SK-N-SH treated with all-trans-retinoic acid at 6 μM for 48 hours (cell line): Measurements from ENCODE around the gene RPRD1A.

Experiments
- ATAC-seq: fragments of 200-7000 bp; cut with Tn5 transposase; 3 replicates; pipeline ENCODE4 v1.9.1; 2020; ENCODE audit warnings: mild to moderate bottlenecking, moderate library complexity
- ARNTL ChIP-seq: fragments of 450-650 bp; formaldehyde crosslinking; IDR thresholded peaks from 2 replicates; pipeline ENCODE4 v1.5.0; 2020; ENCODE audit warnings: low read depth, mild to moderate bottlenecking, moderate library complexity, borderline replicate concordance
- CREB5 ChIP-seq: fragments of 250-450 bp; sonication (Bioruptor Pico); IDR thresholded peaks from 2 replicates; pipeline ENCODE4 v1.5.1; 2020; ENCODE audit warnings: low read depth, mild to moderate bottlenecking, moderate library complexity
- CSDC2 ChIP-seq: fragments of 250-450 bp; sonication (Bioruptor Pico); IDR thresholded peaks from 2 replicates; pipeline ENCODE4 v1.5.0; 2020; ENCODE audit warnings: mild to moderate bottlenecking, moderate library complexity
- CSRNP3 ChIP-seq: fragments of 250-450 bp; sonication (Bioruptor Pico); IDR thresholded peaks from 2 replicates; pipeline ENCODE4 v1.5.1; 2021; ENCODE audit warnings: mild to moderate bottlenecking, moderate library complexity
- ESRRG ChIP-seq: fragments of 250-450 bp; sonication (Bioruptor Pico); IDR thresholded peaks from 2 replicates; pipeline ENCODE4 v1.6.1; 2021; ENCODE audit warnings: mild to moderate bottlenecking
- GLIS3 ChIP-seq: fragments of 250-450 bp; sonication (Bioruptor Pico); IDR thresholded peaks from 2 replicates; pipeline ENCODE4 v1.5.0; 2020; ENCODE audit warnings: mild to moderate bottlenecking, moderate library complexity
- ISL1 ChIP-seq: fragments of 250-450 bp; sonication (Bioruptor Pico); IDR thresholded peaks from 2 replicates; pipeline ENCODE4 v2.1.2; 2022; ENCODE audit warnings: mild to moderate bottlenecking, moderate library complexity
- OSR1 ChIP-seq: fragments of 250-450 bp; sonication (Bioruptor Pico); IDR thresholded peaks from 2 replicates; pipeline ENCODE4 v1.8.0; 2022; ENCODE audit warnings: moderate library complexity, mild to moderate bottlenecking, inconsistent platforms
- PATZ1 ChIP-seq: fragments of 250-450 bp; sonication (Bioruptor Pico); IDR thresholded peaks from 2 replicates; pipeline ENCODE4 v1.8.0; 2020; ENCODE audit warnings: mild to moderate bottlenecking, moderate library complexity, borderline replicate concordance
- POU6F1 ChIP-seq: fragments of 250-450 bp; sonication (Bioruptor Pico); IDR thresholded peaks from 2 replicates; pipeline ENCODE4 v1.8.0; 2021; ENCODE audit warnings: low read depth, mild to moderate bottlenecking, moderate library complexity, borderline replicate concordance
- PPARA ChIP-seq: fragments of 250-450 bp; sonication (Bioruptor Pico); IDR thresholded peaks from 2 replicates; pipeline ENCODE4 v1.5.0; 2020; ENCODE audit warnings: mild to moderate bottlenecking, borderline replicate concordance
- RARB ChIP-seq: fragments of 250-450 bp; sonication (Bioruptor Pico); IDR thresholded peaks from 2 replicates; pipeline ENCODE4 v1.8.0; 2021; ENCODE audit warnings: mild to moderate bottlenecking, moderate library complexity
- SNAI2 ChIP-seq: fragments of 250-450 bp; sonication (Bioruptor Pico); IDR thresholded peaks from 2 replicates; pipeline ENCODE4 v1.5.0; 2020; ENCODE audit warnings: mild to moderate bottlenecking, moderate library complexity
- TCF4 ChIP-seq: fragments of 250-450 bp; sonication (Bioruptor Pico); IDR thresholded peaks from 2 replicates; pipeline ENCODE4 v1.8.0; 2021; ENCODE audit warnings: mild to moderate bottlenecking, moderate library complexity, borderline replicate concordance
- TOX ChIP-seq: fragments of 250-450 bp; sonication (Bioruptor Pico); IDR thresholded peaks from 2 replicates; pipeline ENCODE4 v1.8.0; 2021; ENCODE audit warnings: mild to moderate bottlenecking, moderate library complexity, borderline replicate concordance
- TSHZ2 ChIP-seq: fragments of 250-450 bp; sonication (Bioruptor Pico); IDR thresholded peaks from 2 replicates; pipeline ENCODE4 v1.5.0; 2020; ENCODE audit warnings: mild to moderate bottlenecking, moderate library complexity
- ZC3H10 ChIP-seq: fragments of 250-450 bp; sonication (Bioruptor Pico); IDR thresholded peaks from 2 replicates; pipeline ENCODE4 v1.5.1; 2021; ENCODE audit warnings: mild to moderate bottlenecking, moderate library complexity
- ZFP3 ChIP-seq: fragments of 250-450 bp; sonication (Bioruptor Pico); IDR thresholded peaks from 2 replicates; pipeline ENCODE4 v1.5.0; 2020; ENCODE audit warnings: mild to moderate bottlenecking, moderate library complexity
- ZFP30 ChIP-seq: fragments of 450-650 bp; formaldehyde crosslinking; IDR thresholded peaks from 2 replicates; pipeline ENCODE4 v1.5.0; 2022; ENCODE audit warnings: mild to moderate bottlenecking, moderate library complexity
- ZNF565 ChIP-seq: fragments of 450-650 bp; formaldehyde crosslinking; conservative IDR thresholded peaks from 2 replicates; pipeline ENCODE4 v1.5.0; 2020; ENCODE audit warnings: low read depth, mild to moderate bottlenecking, moderate library complexity
- ZNF70 ChIP-seq: fragments of 450-650 bp; formaldehyde crosslinking; IDR thresholded peaks from 2 replicates; pipeline ENCODE4 v1.5.0; 2020; ENCODE audit warnings: mild to moderate bottlenecking, moderate library complexity

Gene RPRD1A

GRCh38 chr18:36108601-36109000 is 41.2 kb upstream of the RPRD1A start (continued):
- TF ChIP-seq ZNF70 (no peak), TCF4 (CRISPR knock-in tag) (no peak)

- ATAC-seq, result no peak
- TF ChIP-seq SNAI2 (CRISPR knock-in tag), result no peak
- no peak for TF ChIP-seq GLIS3 (CRISPR knock-in tag)
- no peak for TF ChIP-seq ZC3H10 (CRISPR knock-in tag)
- no peak for TF ChIP-seq RARB
- TF ChIP-seq TCF4 (CRISPR knock-in tag), result no peak
- TF ChIP-seq ARNTL, result no peak
- TF ChIP-seq, all 23 proteins: peak for 0
These were observed 40.8 kb upstream of the RPRD1A start for GRCh38 chr18:36108196-36108595.

GRCh38 chr18:36107477-36107876 is 40.1 kb upstream of the RPRD1A start:
- no peak for ATAC-seq
- TF ChIP-seq PPARA (CRISPR knock-in tag) (no peak), TCF4 (CRISPR knock-in tag) (no peak), ZFP3 (no peak), ISL1 (CRISPR knock-in tag) (no peak), PATZ1 (CRISPR knock-in tag) (no peak), OSR1 (CRISPR knock-in tag) (no peak), TOX (CRISPR knock-in tag) (no peak)

- TF ChIP-seq ZFP30 (no peak), PPARA (CRISPR knock-in tag) (no peak), ISL1 (CRISPR knock-in tag) (no peak), TCF4 (CRISPR knock-in tag) (no peak), ZFP3 (no peak), POU6F1 (CRISPR knock-in tag) (no peak), ARNTL (no peak)
- TF ChIP-seq, all 23 proteins: peak for 0
- ATAC-seq, result no peak
These were observed 37.4 kb upstream of the RPRD1A start for GRCh38 chr18:36104749-36105148.

- ATAC-seq, result no peak
- TF ChIP-seq TSHZ2 (CRISPR knock-in tag) (no peak), SNAI2 (CRISPR knock-in tag) (no peak), ZFP3 (no peak), CSRNP3 (CRISPR knock-in tag) (no peak), RARB (no peak), CREB5 (CRISPR knock-in tag) (no peak), CSDC2 (CRISPR knock-in tag) (no peak), ZNF565 (CRISPR knock-in tag) (no peak), ZFP30 (no peak), ZC3H10 (CRISPR knock-in tag) (no peak), ISL1 (CRISPR knock-in tag) (no peak), ESRRG (CRISPR knock-in tag) (no peak), GLIS3 (CRISPR knock-in tag) (no peak), PATZ1 (CRISPR knock-in tag) (no peak), POU6F1 (CRISPR knock-in tag) (no peak)
These were observed 34.6 kb upstream of the RPRD1A start for GRCh38 chr18:36101943-36102342.
